B cell (primary cell): ENCODE results near the gene KAT8.

Source experiments
- EZH2 ChIP-seq: IDR thresholded peaks from 2 replicates; pipeline ENCODE4 v1.6.1; 2012; ENCODE audit warnings: borderline replicate concordance, low read depth, mild to moderate bottlenecking, moderate library complexity, low read length; ENCODE audit not compliant: insufficient read depth, poor library complexity, severe bottlenecking
- TF ChIP-seq, protein P1 (sequence below): fragments of 200-600 bp; IDR thresholded peaks from one replicate; pipeline ENCODE4 v1.8.0; 2022; ENCODE audit warnings: antibody characterized with exemption, mild to moderate bottlenecking

GRCh38 chr16:31136287-31136662, 18.8 kb downstream of the KAT8 start:
- TF ChIP-seq, protein P1, sequence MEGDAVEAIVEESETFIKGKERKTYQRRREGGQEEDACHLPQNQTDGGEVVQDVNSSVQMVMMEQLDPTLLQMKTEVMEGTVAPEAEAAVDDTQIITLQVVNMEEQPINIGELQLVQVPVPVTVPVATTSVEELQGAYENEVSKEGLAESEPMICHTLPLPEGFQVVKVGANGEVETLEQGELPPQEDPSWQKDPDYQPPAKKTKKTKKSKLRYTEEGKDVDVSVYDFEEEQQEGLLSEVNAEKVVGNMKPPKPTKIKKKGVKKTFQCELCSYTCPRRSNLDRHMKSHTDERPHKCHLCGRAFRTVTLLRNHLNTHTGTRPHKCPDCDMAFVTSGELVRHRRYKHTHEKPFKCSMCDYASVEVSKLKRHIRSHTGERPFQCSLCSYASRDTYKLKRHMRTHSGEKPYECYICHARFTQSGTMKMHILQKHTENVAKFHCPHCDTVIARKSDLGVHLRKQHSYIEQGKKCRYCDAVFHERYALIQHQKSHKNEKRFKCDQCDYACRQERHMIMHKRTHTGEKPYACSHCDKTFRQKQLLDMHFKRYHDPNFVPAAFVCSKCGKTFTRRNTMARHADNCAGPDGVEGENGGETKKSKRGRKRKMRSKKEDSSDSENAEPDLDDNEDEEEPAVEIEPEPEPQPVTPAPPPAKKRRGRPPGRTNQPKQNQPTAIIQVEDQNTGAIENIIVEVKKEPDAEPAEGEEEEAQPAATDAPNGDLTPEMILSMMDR: no peak
- no peak for TF ChIP-seq EZH2
